Stimulated activated naive B cell treated with anti-CD40 and anti-IgM and Interleukin-4, amounts not matched to agents 10 μg/mL and 1 μg/mL and 100 μg/mL, for 72 hours (primary cell): ENCODE results near the gene ESYT2.

Source experiments
- ATAC-seq, 2 donors: fragments of 150-1000 bp; cut with Tn5 transposase; replicated peaks; 2 replicates each; pipeline ENCODE4 v1.10.0; 2021; ENCODE audit warnings: moderate library complexity in 1 of 2
- DNase-seq: peaks from one replicate; pipeline ENCODE4 v3.0.0; 2021
- H3K27ac Mint-ChIP-seq: one replicate; pipeline ENCODE4 v1.8.0; 2022; ENCODE audit warnings: mild to moderate bottlenecking, mixed read lengths
- H3K27me3 Mint-ChIP-seq, 2 donors: one replicate each; pipeline ENCODE4 v1.8.0; 2022; ENCODE audit warnings: mixed read lengths in 2 of 2
- H3K36me3 Mint-ChIP-seq, 2 donors: one replicate each; pipeline ENCODE4 v1.8.0; 2022; ENCODE audit warnings: mixed read lengths in 2 of 2, mild to moderate bottlenecking in 1 of 2
- H3K4me1 Mint-ChIP-seq, 2 donors: one replicate each; pipeline ENCODE4 v1.8.0; 2022; ENCODE audit warnings: mixed read lengths in 2 of 2, mild to moderate bottlenecking in 1 of 2
- H3K4me3 Mint-ChIP-seq, 2 donors: one replicate each; pipeline ENCODE4 v1.8.0; 2022; ENCODE audit warnings: mild to moderate bottlenecking in 2 of 2, mixed read lengths in 2 of 2, moderate library complexity in 1 of 2
- H3K9me3 Mint-ChIP-seq, 2 donors: one replicate each; pipeline ENCODE4 v1.8.0; 2022; ENCODE audit warnings: mixed read lengths in 2 of 2, mild to moderate bottlenecking in 1 of 2

The ESYT2 gene

GRCh38 chr7:158733775-158734494, 95.4 kb downstream of the ESYT2 start:
- Mint-ChIP-seq H3K27me3 (no peaks in the 10 kb centered on the region), H3K27ac (no peak overlapping the region), H3K4me3 (no peak overlapping the region), H3K4me1 (peaks cover 0 to 2% of the 10 kb centered on the region in 2 donors), H3K36me3 (peaks cover 27 to 40% of the 10 kb centered on the region in 2 donors), H3K9me3 (no peaks in the 10 kb centered on the region)
- DNase-seq (no peak), ATAC-seq (no peak)

- no peak overlapping the region for H3K27ac Mint-ChIP-seq
Measured at GRCh38 chr7:158733220-158733519, 96.1 kb downstream of the ESYT2 start.

DNA sequence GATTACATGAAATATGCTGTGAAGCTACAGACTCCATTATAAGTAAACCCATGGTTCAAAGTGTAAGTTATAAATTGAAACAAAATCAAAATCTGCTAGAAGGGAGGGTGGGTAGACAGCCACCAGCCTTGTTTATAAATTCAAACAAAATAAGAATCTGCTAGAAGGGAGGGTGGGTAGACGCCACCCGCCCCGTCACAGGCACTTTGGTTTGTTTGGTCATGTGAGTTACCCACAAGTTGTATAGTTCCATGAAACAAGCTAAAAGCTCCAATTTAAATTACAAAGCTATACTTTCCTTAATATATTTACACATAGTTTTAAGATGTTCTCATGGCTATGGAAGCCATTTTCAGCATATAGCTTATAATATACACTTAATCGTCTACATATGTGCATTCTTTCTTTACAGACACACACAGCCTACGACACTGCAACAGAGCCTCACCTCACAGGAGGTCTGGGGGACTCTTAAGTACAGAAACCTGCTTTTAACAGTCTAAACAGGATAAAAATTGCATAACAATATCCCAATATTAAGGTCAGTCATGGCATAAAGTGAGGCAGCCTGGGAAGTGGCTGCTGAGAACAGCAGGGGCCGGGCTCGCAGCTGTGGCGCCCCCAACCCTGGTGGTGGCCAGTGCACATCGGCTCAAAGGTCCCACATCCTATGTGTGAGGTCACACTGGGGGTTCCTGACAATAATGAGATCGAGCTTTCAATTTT, 96.7 kb downstream of the ESYT2 start:
- Mint-ChIP-seq H3K36me3 (peaks cover 25 to 33% of the 10 kb centered on the region in 2 donors), H3K27ac (no peak overlapping the region), H3K27me3 (no peaks in the 10 kb centered on the region), H3K9me3 (no peaks in the 10 kb centered on the region), H3K4me1 (peaks cover 0 to 3% of the 10 kb centered on the region in 2 donors), H3K4me3 (no peak overlapping the region)
- DNase-seq (no peak), ATAC-seq (no peak)

More at GRCh38 chr7:158733220-158733519, 96.1 kb downstream of the ESYT2 start:
- no peak for ATAC-seq
- Mint-ChIP-seq H3K36me3 (peaks cover 25 to 35% of the 10 kb centered on the region in 2 donors), H3K9me3 (no peaks in the 10 kb centered on the region), H3K4me3 (no peak overlapping the region), H3K27me3 (no peaks in the 10 kb centered on the region), H3K4me1 (peaks cover 0 to 3% of the 10 kb centered on the region in 2 donors)
- no peak for DNase-seq

DNA sequence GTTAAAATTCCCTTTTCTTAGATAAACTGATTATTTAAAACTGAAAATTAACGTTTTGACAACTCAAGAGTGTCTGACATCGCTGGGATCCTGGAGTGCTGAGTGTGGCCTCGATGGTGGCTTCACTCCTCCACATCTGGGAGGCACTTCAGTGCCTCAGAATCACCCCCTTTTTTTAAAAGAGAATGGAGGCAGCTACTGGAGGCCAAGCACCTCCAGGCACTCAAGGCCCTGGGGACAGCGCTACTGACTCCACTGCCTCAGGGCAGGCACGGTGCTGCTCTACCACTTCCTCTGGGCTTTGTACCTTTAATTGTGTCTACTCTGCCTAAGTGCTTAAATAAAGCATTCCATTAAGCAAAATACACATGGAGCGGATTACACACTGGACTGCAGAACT, 97.5 kb downstream of the ESYT2 start:
- ATAC-seq (no peak), DNase-seq (no peak)
- no peak overlapping the region for H3K4me3 Mint-ChIP-seq
- H3K36me3 Mint-ChIP-seq, result peaks cover 25% of the 10 kb centered on the region in 2 donors
- H3K27me3 Mint-ChIP-seq, result no peaks in the 10 kb centered on the region
- H3K4me1 Mint-ChIP-seq, result peaks cover 0 to 3% of the 10 kb centered on the region in 2 donors
- no peaks in the 10 kb centered on the region for H3K9me3 Mint-ChIP-seq
- no peak overlapping the region for H3K27ac Mint-ChIP-seq

DNA sequence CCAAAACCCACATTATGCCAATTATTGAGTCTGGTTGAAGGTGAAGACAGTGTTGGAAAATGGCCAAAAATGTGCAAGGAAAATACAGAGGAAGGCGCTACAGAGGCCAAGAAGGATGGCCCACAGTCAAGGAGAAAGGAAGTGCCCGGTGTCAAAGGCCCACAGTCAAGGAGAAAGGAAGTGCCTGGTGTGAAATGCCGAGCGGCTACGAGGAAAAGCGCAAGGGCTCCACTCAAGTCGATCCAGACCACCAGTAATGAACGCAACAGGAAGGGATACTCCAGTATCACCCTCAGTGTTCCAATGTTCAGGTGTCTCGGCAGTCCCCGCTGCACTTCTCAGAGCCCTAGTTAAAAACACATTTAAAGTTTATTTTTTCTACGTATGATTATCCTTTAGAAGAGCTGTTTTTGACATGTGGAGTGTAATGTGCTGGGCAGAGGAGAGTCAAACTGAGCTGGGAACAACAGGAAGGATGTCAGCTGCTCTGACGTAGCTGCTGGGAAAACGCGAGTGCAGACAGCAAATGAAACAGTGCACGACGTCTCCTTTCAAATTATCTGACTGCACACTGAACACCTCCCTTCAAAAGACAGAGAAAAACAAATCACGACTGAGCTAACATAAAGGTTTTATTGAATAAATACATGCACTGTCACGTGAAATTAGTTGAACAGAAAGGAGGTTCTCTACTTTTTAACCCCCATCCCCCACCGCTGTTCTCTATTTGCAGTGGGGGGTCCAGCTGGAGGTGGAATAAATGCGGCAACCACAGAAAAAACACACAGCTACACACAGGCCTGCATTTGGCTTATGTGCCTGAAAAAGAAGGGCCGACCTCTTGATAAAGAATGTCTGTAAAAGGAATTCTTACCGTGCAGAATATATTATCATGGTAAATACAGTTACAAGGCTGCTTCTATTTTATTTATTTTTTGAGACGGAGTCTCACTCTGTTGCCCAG, 98.6 kb downstream of the ESYT2 start:
- Mint-ChIP-seq H3K9me3 (no peaks in the 10 kb centered on the region), H3K27ac (no peak overlapping the region), H3K36me3 (peaks cover 19 to 23% of the 10 kb centered on the region in 2 donors), H3K4me3 (no peak overlapping the region), H3K27me3 (no peaks in the 10 kb centered on the region), H3K4me1 (peaks cover 0 to 3% of the 10 kb centered on the region in 2 donors)
- DNase-seq, result no peak
- no peak for ATAC-seq

DNA sequence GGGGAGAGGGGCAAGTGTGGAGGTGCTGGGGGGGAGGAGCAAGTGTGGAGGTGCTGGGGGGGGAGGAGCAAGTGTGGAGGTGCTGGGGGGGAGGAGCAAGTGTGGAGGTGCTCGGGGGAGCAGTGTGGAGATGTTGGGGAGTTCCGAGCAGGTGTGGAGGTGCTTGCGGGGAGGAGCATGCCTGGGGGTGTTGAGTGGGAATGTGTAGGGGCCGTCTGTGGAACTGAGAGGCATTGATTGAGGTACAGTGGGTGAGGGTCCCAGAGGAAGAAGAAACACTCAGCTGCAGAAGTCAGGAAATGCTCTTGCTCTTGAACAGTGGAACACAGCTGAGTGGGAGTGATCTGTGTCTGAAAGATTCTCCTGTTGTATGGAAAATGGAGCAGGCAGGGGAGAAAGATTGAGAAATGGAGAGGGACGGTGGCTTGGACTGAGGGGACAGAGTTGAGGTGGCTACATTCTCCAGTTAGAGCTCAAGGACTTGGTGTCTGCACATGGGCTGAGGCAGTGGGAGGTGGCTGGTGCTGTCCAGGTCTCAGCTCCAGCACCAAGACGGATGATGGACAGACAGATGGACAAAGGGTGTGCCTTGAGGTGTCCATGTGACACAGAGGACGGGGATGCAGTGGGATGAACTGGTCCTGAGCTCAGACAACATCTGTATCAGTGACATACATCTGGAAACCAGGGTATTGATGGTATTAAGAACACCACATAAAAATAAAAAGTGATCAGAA, 99.5 kb downstream of the ESYT2 start:
- H3K36me3 Mint-ChIP-seq, result peaks cover 15 to 17% of the 10 kb centered on the region in 2 donors
- H3K27ac Mint-ChIP-seq, result no peak overlapping the region
- H3K4me3 Mint-ChIP-seq, result no peak overlapping the region
- DNase-seq, result no peak
- no peaks in the 10 kb centered on the region for H3K9me3 Mint-ChIP-seq
- H3K4me1 Mint-ChIP-seq, result peaks cover 0 to 3% of the 10 kb centered on the region in 2 donors
- no peaks in the 10 kb centered on the region for H3K27me3 Mint-ChIP-seq
- no peak for ATAC-seq

DNA sequence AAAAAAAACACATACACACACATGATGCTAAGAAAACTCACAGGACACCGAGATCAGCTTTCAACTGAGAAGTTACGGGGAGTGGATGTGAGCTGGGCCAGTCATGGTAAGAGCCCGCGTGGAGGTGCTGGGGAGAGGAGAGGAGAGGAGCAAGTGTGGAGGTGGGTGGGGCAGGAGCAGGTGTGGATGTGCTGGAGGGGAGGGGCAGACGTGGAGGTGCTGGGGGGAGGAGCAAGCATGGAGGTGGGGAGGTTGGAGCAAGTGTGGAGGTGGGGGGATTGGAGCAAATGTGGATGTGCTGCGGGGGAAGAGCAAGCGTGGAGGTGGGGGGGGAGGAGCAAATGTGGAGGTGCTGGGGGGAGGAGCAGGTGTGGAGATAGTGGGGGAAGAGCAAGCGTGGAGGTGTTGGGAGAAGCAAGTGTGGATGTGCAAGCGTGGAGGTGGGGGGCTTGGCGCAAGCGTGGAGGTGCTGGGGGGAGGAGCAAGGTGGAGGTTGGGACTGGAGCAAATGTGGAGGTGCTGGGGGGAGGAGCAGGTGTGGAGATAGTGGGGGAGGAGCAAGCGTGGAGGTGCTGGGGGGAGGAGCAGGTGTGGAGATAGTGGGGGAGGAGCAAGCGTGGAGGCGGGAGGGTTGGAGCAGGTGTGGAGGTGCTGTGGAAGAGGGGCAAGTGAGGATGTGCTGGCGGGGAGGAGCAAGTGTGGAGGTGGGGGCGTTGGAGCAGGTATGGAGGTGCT, 100.2 kb downstream of the ESYT2 start:
- no peak overlapping the region for H3K27ac Mint-ChIP-seq
- no peak for ATAC-seq

GRCh38 chr7:158727690-158728089, 101.6 kb downstream of the ESYT2 start:
- Mint-ChIP-seq H3K4me3 (no peak overlapping the region), H3K27ac (no peak overlapping the region), H3K9me3 (no peaks in the 10 kb centered on the region), H3K36me3 (peaks cover 9 to 14% of the 10 kb centered on the region in 2 donors), H3K27me3 (peaks cover 0 to 4% of the 10 kb centered on the region in 2 donors), H3K4me1 (peaks cover 0 to 3% of the 10 kb centered on the region in 2 donors)
- DNase-seq, result no peak
- ATAC-seq, result no peak

More for the DNA sequence above, 100.2 kb downstream of the ESYT2 start:
- H3K4me1 Mint-ChIP-seq, result peaks cover 0 to 3% of the 10 kb centered on the region in 2 donors
- H3K27me3 Mint-ChIP-seq, result peaks cover 0 to 4% of the 10 kb centered on the region in 2 donors
- no peak overlapping the region for H3K4me3 Mint-ChIP-seq
- peaks cover 10 to 14% of the 10 kb centered on the region in 2 donors for H3K36me3 Mint-ChIP-seq
- no peak for DNase-seq
- H3K9me3 Mint-ChIP-seq, result no peaks in the 10 kb centered on the region

GRCh38 chr7:158726277-158726807, 103.0 kb downstream of the ESYT2 start:
- peaks cover 0 to 4% of the 10 kb centered on the region in 2 donors for H3K27me3 Mint-ChIP-seq
- no peak overlapping the region for H3K27ac Mint-ChIP-seq
- peaks cover 0 to 3% of the 10 kb centered on the region in 2 donors for H3K4me1 Mint-ChIP-seq
- ATAC-seq (no peak), DNase-seq (no peak)
- H3K9me3 Mint-ChIP-seq, result no peaks in the 10 kb centered on the region
- H3K4me3 Mint-ChIP-seq, result no peak overlapping the region
- H3K36me3 Mint-ChIP-seq, result peaks cover 9 to 14% of the 10 kb centered on the region in 2 donors

DNA sequence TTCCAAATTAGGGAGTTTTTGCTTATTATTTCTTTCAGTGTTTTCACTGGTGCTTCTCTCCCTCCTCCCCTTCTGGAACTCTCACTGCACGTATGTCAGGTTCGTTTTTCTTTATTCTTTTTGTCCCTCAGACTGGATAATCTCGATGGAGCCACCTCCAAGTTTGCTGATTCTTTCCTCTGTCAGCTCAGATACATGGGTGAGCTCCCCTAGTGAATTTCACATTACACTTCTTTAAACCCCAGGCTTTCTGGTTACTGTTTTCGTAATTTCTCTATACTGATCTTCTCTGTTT, 103.9 kb downstream of the ESYT2 start:
- Mint-ChIP-seq H3K4me3 (no peak overlapping the region), H3K36me3 (peaks cover 9 to 13% of the 10 kb centered on the region in 2 donors), H3K27ac (no peak overlapping the region), H3K27me3 (peaks cover 0 to 4% of the 10 kb centered on the region in 2 donors), H3K9me3 (no peaks in the 10 kb centered on the region), H3K4me1 (peaks cover 0 to 3% of the 10 kb centered on the region in 2 donors)
- DNase-seq (no peak), ATAC-seq (no peak)

DNA sequence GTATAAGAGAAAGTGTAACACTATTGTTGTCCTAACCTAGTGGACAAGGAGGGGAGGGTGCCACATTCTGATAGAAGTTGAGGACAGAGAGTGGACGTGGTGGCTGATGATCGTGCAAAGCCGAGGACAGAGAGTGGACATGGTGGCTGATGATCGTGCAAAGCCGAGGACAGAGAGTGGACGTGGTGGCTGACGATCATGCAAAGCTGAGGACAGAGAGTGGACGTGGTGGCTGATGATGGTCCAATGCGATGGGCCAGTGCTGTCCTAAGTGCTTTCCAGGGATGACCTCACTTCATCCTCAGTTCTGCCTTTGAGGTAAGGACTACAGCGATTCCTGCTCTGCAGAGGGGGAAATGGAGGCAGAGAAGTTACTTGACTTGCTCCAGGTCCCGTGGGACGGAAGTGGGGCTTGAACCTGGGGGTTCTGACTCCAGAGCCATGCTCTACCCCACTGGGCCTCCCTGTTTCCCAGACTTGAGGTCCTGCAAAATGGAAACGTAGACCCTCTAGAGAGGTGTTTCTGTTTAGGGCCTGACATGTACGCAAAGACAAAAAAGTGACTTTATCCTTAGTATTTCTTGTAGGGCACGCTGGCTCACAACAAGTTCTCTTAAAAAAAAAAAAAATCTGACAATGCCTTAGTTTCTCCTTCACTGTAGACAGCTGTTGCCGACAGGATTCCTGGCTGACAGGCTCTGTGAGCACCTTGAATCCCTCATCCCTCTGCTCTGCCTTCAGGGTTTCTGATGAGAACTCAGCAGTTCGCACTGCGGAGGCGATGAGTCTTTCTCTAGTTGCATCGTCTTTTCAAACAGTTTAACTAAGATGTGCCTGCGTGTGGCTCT, 104.4 kb downstream of the ESYT2 start:
- H3K4me3 Mint-ChIP-seq, result no peak overlapping the region
- H3K4me1 Mint-ChIP-seq, result peaks cover 0 to 3% of the 10 kb centered on the region in 2 donors
- H3K36me3 Mint-ChIP-seq, result peaks cover 5 to 7% of the 10 kb centered on the region in 2 donors
- no peak for ATAC-seq
- H3K27me3 Mint-ChIP-seq, result peaks cover 0 to 4% of the 10 kb centered on the region in 2 donors
- no peak for DNase-seq
- no peak overlapping the region for H3K27ac Mint-ChIP-seq
- no peaks in the 10 kb centered on the region for H3K9me3 Mint-ChIP-seq

DNA sequence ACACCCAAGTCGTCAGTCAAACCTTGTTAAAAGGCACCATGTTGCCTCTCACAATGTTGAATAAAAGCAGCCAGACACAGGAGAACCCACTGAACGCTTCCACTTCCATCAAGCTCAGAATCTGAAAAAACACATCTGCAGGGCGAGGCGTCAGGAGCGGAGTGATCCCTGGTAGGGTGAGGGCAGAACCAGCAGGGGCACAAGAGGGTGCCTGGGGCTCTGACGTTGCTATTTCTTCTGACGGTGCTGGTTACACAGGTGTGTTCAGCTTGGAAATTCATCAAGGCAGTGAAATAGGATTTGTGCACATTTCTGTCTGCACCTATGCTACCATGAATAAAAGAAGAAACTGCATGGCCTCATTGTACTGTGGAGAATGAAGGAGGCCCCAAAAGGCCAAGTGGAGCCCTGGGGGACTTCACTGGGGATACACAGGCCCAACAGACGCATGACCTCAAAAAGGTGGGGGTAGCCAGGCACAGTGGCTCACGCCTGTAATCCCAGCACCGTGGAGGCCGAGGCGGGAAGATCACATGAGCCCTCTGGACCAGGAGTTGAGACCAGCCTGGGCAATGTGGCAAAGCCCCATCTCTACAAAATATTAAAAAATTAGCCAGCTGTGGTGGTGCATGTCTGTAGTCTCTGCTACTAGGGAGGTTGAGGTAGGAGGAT, 105.5 kb downstream of the ESYT2 start:
- Mint-ChIP-seq H3K27me3 (peaks cover 0 to 4% of the 10 kb centered on the region in 2 donors), H3K4me1 (peaks cover 0 to 1% of the 10 kb centered on the region in 2 donors), H3K36me3 (peaks cover 2% of the 10 kb centered on the region in 2 donors), H3K27ac (no peak overlapping the region), H3K9me3 (no peaks in the 10 kb centered on the region), H3K4me3 (no peak overlapping the region)
- DNase-seq (no peak), ATAC-seq (no peak)
